Activated CD4-positive, alpha-beta T cell treated with anti-CD3 and anti-CD28 coated beads, Interleukin-2, amount 10 ng/mL, durations not matched to agents 24 days and 14 days (primary cell): ENCODE data around the gene PLS3. TPM values are rescaled to one million over a fixed set of nuclear protein-coding genes. Genes with fewer than 3 reads are reported as not detected.

Experiments
- DNase-seq: peaks from one replicate; pipeline ENCODE4 v3.0.0; 2022
- H3K27ac Mint-ChIP-seq: one replicate; pipeline ENCODE4 v1.8.0; 2022; ENCODE audit warnings: mild to moderate bottlenecking, mixed read lengths
- H3K27me3 Mint-ChIP-seq: one replicate; pipeline ENCODE4 v1.8.0; 2022; ENCODE audit warnings: mixed read lengths
- H3K36me3 Mint-ChIP-seq: one replicate; pipeline ENCODE4 v1.8.0; 2022; ENCODE audit warnings: low read depth, mild to moderate bottlenecking, mixed read lengths
- H3K4me1 Mint-ChIP-seq: one replicate; pipeline ENCODE4 v1.8.0; 2021; ENCODE audit warnings: mixed read lengths
- H3K4me3 Mint-ChIP-seq: one replicate; pipeline ENCODE4 v1.8.0; 2022; ENCODE audit warnings: mild to moderate bottlenecking, moderate library complexity, mixed read lengths
- H3K9me3 Mint-ChIP-seq: one replicate; pipeline ENCODE4 v1.8.0; 2021; ENCODE audit warnings: mixed read lengths
- intact Hi-C: fragments of 100-400 bp; cut with micrococcal nuclease; formaldehyde crosslinking; loops from one replicate; pipeline ENCODE4 v1.15.1; 2023
- total RNA-seq: library from RNA; stranded (reverse); gene quantifications from 2 replicates; pipeline ENCODE4 v1.2.3, GENCODE V29; 2022

The PLS3 gene
- total RNA-seq, 1 donor from 2014 or later = 6.5 TPM

GRCh38 chrX:115553171-115553570, 7.8 kb upstream of the PLS3 start:
- H3K4me3 Mint-ChIP-seq = no peak overlapping the region
- intact Hi-C loops = no loop called here
- H3K9me3 Mint-ChIP-seq = no peaks in the 10 kb centered on the region
- H3K36me3 Mint-ChIP-seq = no peaks in the 10 kb centered on the region
- DNase-seq = no peak
- peaks cover 3% of the 10 kb centered on the region for H3K27me3 Mint-ChIP-seq
- H3K27ac Mint-ChIP-seq = no peak overlapping the region
- H3K4me1 Mint-ChIP-seq = no peaks in the 10 kb centered on the region

- no peak for DNase-seq
- Mint-ChIP-seq H3K9me3 (no peaks in the 10 kb centered on the region), H3K27me3 (peaks cover 14% of the 10 kb centered on the region), H3K4me3 (no peak overlapping the region), H3K27ac (no peak overlapping the region), H3K4me1 (no peaks in the 10 kb centered on the region), H3K36me3 (no peaks in the 10 kb centered on the region)
- intact Hi-C loops = loop anchor here (5.0 kb wide), 1 partner anchor 58 kb away; no protein-coding TSS in a partner anchor
These were observed 1.3 kb upstream of the PLS3 start for GRCh38 chrX:115559672-115560071.

GRCh38 chrX:115560211-115560977, 580 bp upstream of the PLS3 start:
- Mint-ChIP-seq H3K27ac (no peak overlapping the region), H3K9me3 (no peaks in the 10 kb centered on the region), H3K36me3 (no peaks in the 10 kb centered on the region), H3K4me3 (peak overlapping the region; percentile 80), H3K27me3 (peaks cover 14% of the 10 kb centered on the region), H3K4me1 (no peaks in the 10 kb centered on the region)
- intact Hi-C loops = loop anchor here (5.0 kb wide), 1 partner anchor 57 kb away; no protein-coding TSS in a partner anchor
- no peak for DNase-seq

GRCh38 chrX:115561605-115562479, 868 bp downstream of the PLS3 start:
- no peaks in the 10 kb centered on the region for H3K4me1 Mint-ChIP-seq
- peaks cover 14% of the 10 kb centered on the region for H3K27me3 Mint-ChIP-seq
- H3K36me3 Mint-ChIP-seq = no peaks in the 10 kb centered on the region
- no peaks in the 10 kb centered on the region for H3K9me3 Mint-ChIP-seq
- peak overlapping the region; percentile 80 for H3K4me3 Mint-ChIP-seq
- DNase-seq = peak; percentile 52
- H3K27ac Mint-ChIP-seq = peak overlapping the region; percentile 56
- intact Hi-C loops = loop anchor here (1.0 to 5.0 kb wide), 2 partner anchors 19 to 55 kb away; no protein-coding TSS in a partner anchor

GRCh38 chrX:115562480-115562847, 1.5 kb downstream of the PLS3 start:
- Mint-ChIP-seq H3K4me3 (peak overlapping the region; percentile 80), H3K36me3 (no peaks in the 10 kb centered on the region), H3K4me1 (no peaks in the 10 kb centered on the region), H3K27me3 (peaks cover 14% of the 10 kb centered on the region), H3K9me3 (no peaks in the 10 kb centered on the region), H3K27ac (no peak overlapping the region)
- DNase-seq = no peak
- intact Hi-C loops = loop anchor here (5.0 kb wide), 1 partner anchor 55 kb away; no protein-coding TSS in a partner anchor

GRCh38 chrX:115563633-115564162, 2.7 kb downstream of the PLS3 start:
- Mint-ChIP-seq H3K4me3 (no peak overlapping the region), H3K4me1 (no peaks in the 10 kb centered on the region), H3K27ac (no peak overlapping the region), H3K9me3 (no peaks in the 10 kb centered on the region), H3K27me3 (peaks cover 11% of the 10 kb centered on the region), H3K36me3 (no peaks in the 10 kb centered on the region)
- no peak for DNase-seq
- intact Hi-C loops = loop anchor here (5.0 kb wide), 1 partner anchor 54 kb away; no protein-coding TSS in a partner anchor

GRCh38 chrX:115564243-115564642, 3.3 kb downstream of the PLS3 start:
- H3K36me3 Mint-ChIP-seq = no peaks in the 10 kb centered on the region
- H3K27me3 Mint-ChIP-seq = peaks cover 9% of the 10 kb centered on the region
- no peaks in the 10 kb centered on the region for H3K9me3 Mint-ChIP-seq
- no peak for DNase-seq
- H3K4me1 Mint-ChIP-seq = no peaks in the 10 kb centered on the region
- intact Hi-C loops = loop anchor here (5.0 kb wide), 1 partner anchor 53 kb away; no protein-coding TSS in a partner anchor
- H3K4me3 Mint-ChIP-seq = no peak overlapping the region
- no peak overlapping the region for H3K27ac Mint-ChIP-seq

GRCh38 chrX:115565888-115566287, 4.9 kb downstream of the PLS3 start:
- Mint-ChIP-seq H3K9me3 (no peaks in the 10 kb centered on the region), H3K4me1 (no peaks in the 10 kb centered on the region), H3K4me3 (no peak overlapping the region), H3K36me3 (no peaks in the 10 kb centered on the region), H3K27ac (no peak overlapping the region), H3K27me3 (peaks cover 9% of the 10 kb centered on the region)
- no peak for DNase-seq
- intact Hi-C loops = no loop called here

- no peaks in the 10 kb centered on the region for H3K4me1 Mint-ChIP-seq
- H3K4me3 Mint-ChIP-seq = no peak overlapping the region
- DNase-seq = no peak
- no peaks in the 10 kb centered on the region for H3K9me3 Mint-ChIP-seq
- no peak overlapping the region for H3K27ac Mint-ChIP-seq
- intact Hi-C loops = no loop called here
- no peaks in the 10 kb centered on the region for H3K36me3 Mint-ChIP-seq
- H3K27me3 Mint-ChIP-seq = no peaks in the 10 kb centered on the region
These were observed 10.7 kb downstream of the PLS3 start for GRCh38 chrX:115571712-115572111.

- intact Hi-C loops = no loop called here
- H3K9me3 Mint-ChIP-seq = no peaks in the 10 kb centered on the region
- no peak overlapping the region for H3K27ac Mint-ChIP-seq
- H3K27me3 Mint-ChIP-seq = no peaks in the 10 kb centered on the region
- no peak overlapping the region for H3K4me3 Mint-ChIP-seq
- H3K4me1 Mint-ChIP-seq = no peaks in the 10 kb centered on the region
- DNase-seq = no peak
- H3K36me3 Mint-ChIP-seq = no peaks in the 10 kb centered on the region
These were observed 12.2 kb downstream of the PLS3 start for GRCh38 chrX:115573185-115573584.

- no peak overlapping the region for H3K4me3 Mint-ChIP-seq
- no peaks in the 10 kb centered on the region for H3K9me3 Mint-ChIP-seq
- H3K4me1 Mint-ChIP-seq = no peaks in the 10 kb centered on the region
- no peaks in the 10 kb centered on the region for H3K27me3 Mint-ChIP-seq
- no peaks in the 10 kb centered on the region for H3K36me3 Mint-ChIP-seq
- H3K27ac Mint-ChIP-seq = no peak overlapping the region
- DNase-seq = no peak
- intact Hi-C loops = no loop called here
These were observed 15.7 kb downstream of the PLS3 start for GRCh38 chrX:115576676-115577075.

GRCh38 chrX:115579327-115579726, 18.4 kb downstream of the PLS3 start:
- H3K36me3 Mint-ChIP-seq = no peaks in the 10 kb centered on the region
- H3K4me1 Mint-ChIP-seq = no peaks in the 10 kb centered on the region

GRCh38 chrX:115579786-115580294, 18.9 kb downstream of the PLS3 start:
- no peak for DNase-seq
- no peak overlapping the region for H3K4me3 Mint-ChIP-seq

More at GRCh38 chrX:115579327-115579726, 18.4 kb downstream of the PLS3 start:
- Mint-ChIP-seq H3K4me3 (no peak overlapping the region), H3K9me3 (no peaks in the 10 kb centered on the region), H3K27me3 (no peaks in the 10 kb centered on the region), H3K27ac (peak overlapping the region; percentile 25)
- DNase-seq = no peak
- intact Hi-C loops = no loop called here

More at GRCh38 chrX:115579786-115580294, 18.9 kb downstream of the PLS3 start:
- no peak overlapping the region for H3K27ac Mint-ChIP-seq
- intact Hi-C loops = no loop called here
- no peaks in the 10 kb centered on the region for H3K27me3 Mint-ChIP-seq
- H3K9me3 Mint-ChIP-seq = no peaks in the 10 kb centered on the region
- peaks cover 2% of the 10 kb centered on the region for H3K4me1 Mint-ChIP-seq
- no peaks in the 10 kb centered on the region for H3K36me3 Mint-ChIP-seq
